Esophagus squamous epithelium (tissue), 5 donors: ENCODE measurements around the gene MESP1. TPM values are rescaled to one million over a fixed set of nuclear protein-coding genes. Genes with fewer than 3 reads are reported as not detected.
"Not testable (repeated sequence)": the region's sequence is repeated elsewhere in the genome, so short reads cannot be mapped to it uniquely, and the experiment has no call there.

Source experiments
- DNase-seq: peaks from one replicate; lab custom pipeline; 2025; lab: John Stamatoyannopoulos, UW
- H3K27ac ChIP-seq, 4 donors: fragments of 200-600 bp; sonication (generic); one replicate each; pipeline ENCODE4 v1.5.1; 2016 to 2019; ENCODE audit warnings: mild to moderate bottlenecking in 1 of 4
- H3K27me3 ChIP-seq, 4 donors: fragments of 200-600 bp; sonication (generic); 1 replicate in 3 of 4; 2 replicates in 1 of 4; pipeline versions ENCODE4 v1.5.1 to v1.6.0; 2017 to 2021; ENCODE audit warnings: antibody characterized with exemption in 1 of 4
- H3K36me3 ChIP-seq, 3 donors: fragments of 200-600 bp; sonication (generic); one replicate each; pipeline ENCODE4 v1.5.1; 2016 to 2019
- H3K4me1 ChIP-seq, 3 donors: fragments of 200-600 bp; sonication (generic); one replicate each; pipeline ENCODE4 v1.5.1; 2017 to 2019
- H3K4me3 ChIP-seq, 4 donors: fragments of 200-600 bp; sonication (generic); 1 replicate in 3 of 4; 2 replicates in 1 of 4; pipeline ENCODE4 v1.5.1; 2016 to 2019; ENCODE audit warnings: mild to moderate bottlenecking in 2 of 4, moderate library complexity in 1 of 4
- H3K9me3 ChIP-seq, 3 donors: fragments of 200-600 bp; sonication (generic); one replicate each; pipeline ENCODE4 v1.5.1; 2016 to 2019
- POLR2A ChIP-seq, 4 donors: fragments of 450-650 bp; IDR thresholded peaks; one replicate each; pipeline ENCODE4 v1.6.1; 2017; ENCODE audit warnings: antibody characterized with exemption in 4 of 4, mild to moderate bottlenecking in 4 of 4, moderate library complexity in 3 of 4
- WGBS, 2 donors: methylation state at CpG; one replicate each; pipeline ENCODE4 v1.1.5; 2018; 5-methylcytosine and 5-hydroxymethylcytosine counted together
- intact Hi-C: fragments of 100-400 bp; cut with DNase I; formaldehyde crosslinking; loops from one replicate; pipeline ENCODE4 v1.15.0; 2022
- total RNA-seq, 4 donors: library from RNA; depleted of rRNA; stranded (reverse); fragments of >200 nt; gene quantifications; one replicate each; pipeline ENCODE4 v1.1.0, GENCODE V29; 2016
- TF ChIP-seq, protein P1 (sequence below), 6 experiments: fragments of 450-650 bp in 4 of 6; fragments of 200-600 bp in 2 of 6; sonication (generic) in 2 of 6; IDR thresholded peaks; one replicate each; pipeline ENCODE4 v1.5.1; 2016 to 2019; ENCODE audit warnings: antibody characterized with exemption in 6 of 6, mild to moderate bottlenecking in 4 of 6, moderate library complexity in 4 of 6
- donor health status: DM: yes; HTN: yes; CAD: no.

MESP1 gene
- total RNA-seq, 4 donors from 2014 or later: 0.23 to 0.42 TPM; not detected in 2

DNA sequence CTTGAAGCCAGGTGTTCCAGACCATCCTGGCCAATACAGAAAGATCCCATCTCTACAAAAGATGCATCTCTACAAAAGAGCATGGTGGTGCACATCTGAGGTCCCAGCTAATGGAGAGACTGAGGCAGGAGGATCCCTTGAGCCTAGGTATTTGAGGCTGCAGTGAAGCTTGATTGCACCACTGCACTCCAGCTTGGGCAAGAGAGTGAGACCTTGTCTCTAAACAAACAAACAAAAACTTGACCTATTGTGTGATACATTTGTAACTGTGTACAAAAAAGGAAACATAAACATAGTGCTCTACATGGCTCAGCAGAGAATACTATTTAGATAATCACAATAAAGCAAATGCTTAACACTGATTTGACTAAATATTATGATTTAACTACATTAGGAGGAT is 44.9 kb upstream of the MESP1 start:
- Histone ChIP-seq H3K9me3 (no peaks in the 10 kb centered on the region), H3K36me3 (no peaks in the 10 kb centered on the region), H3K4me1 (peaks cover 0 to 11% (median 5%) of the 10 kb centered on the region in 3 donors), H3K4me3 (no peak overlapping the region), H3K27me3 (no peaks in the 10 kb centered on the region), H3K27ac (no peak overlapping the region)
- TF ChIP-seq POLR2A (IDR thresholded peaks at IDR 0.05): no peak
- TF ChIP-seq, protein P1, sequence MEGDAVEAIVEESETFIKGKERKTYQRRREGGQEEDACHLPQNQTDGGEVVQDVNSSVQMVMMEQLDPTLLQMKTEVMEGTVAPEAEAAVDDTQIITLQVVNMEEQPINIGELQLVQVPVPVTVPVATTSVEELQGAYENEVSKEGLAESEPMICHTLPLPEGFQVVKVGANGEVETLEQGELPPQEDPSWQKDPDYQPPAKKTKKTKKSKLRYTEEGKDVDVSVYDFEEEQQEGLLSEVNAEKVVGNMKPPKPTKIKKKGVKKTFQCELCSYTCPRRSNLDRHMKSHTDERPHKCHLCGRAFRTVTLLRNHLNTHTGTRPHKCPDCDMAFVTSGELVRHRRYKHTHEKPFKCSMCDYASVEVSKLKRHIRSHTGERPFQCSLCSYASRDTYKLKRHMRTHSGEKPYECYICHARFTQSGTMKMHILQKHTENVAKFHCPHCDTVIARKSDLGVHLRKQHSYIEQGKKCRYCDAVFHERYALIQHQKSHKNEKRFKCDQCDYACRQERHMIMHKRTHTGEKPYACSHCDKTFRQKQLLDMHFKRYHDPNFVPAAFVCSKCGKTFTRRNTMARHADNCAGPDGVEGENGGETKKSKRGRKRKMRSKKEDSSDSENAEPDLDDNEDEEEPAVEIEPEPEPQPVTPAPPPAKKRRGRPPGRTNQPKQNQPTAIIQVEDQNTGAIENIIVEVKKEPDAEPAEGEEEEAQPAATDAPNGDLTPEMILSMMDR (IDR thresholded peaks at IDR 0.05): no peak
- DNase-seq: no peak
- intact Hi-C loops: no loop called here

DNA sequence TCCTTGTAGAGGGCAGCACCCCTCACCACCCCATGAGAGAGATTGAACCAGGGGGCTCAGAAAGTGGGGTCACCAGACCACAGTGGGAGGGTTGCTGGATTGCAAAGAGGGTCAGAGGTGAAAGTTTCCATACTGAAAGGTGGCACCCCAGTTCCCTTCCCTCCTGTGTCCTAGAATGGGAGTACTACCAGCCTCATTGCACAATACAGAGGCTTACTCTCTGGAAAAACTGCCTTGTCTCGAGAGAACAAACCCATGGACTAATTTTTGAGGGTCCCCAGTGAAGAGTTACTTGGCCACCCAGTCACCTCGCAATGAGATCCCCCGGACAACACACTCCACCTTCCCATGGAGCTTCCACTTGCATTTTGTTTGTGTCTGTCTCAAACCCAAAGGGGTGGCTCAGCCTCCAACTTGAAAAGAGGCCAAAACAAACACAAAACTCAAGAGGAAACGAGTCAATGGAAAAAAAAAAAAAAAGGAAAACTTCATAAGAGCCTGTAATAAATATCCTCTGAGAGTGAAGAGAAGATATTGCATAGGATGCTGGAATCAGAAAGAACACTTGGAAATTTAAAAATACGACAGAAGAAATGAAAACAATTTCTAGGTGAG is 43.7 kb upstream of the MESP1 start:
- H3K27me3 ChIP-seq: no peaks in the 10 kb centered on the region
- H3K4me1 ChIP-seq: peaks cover 0 to 11% (median 5%) of the 10 kb centered on the region in 3 donors
- TF ChIP-seq POLR2A (IDR thresholded peaks at IDR 0.05): no peak
- TF ChIP-seq, protein P1 (IDR thresholded peaks at IDR 0.05): no peak
- H3K27ac ChIP-seq: no peak overlapping the region
- WGBS, 2 donors: 12 to 16% methylated on average over 2 to 4 of the region's 5 CpGs
- H3K36me3 ChIP-seq: no peaks in the 10 kb centered on the region
- no peak for DNase-seq
- no peak overlapping the region for H3K4me3 ChIP-seq
- intact Hi-C loops: no loop called here
- no peaks in the 10 kb centered on the region for H3K9me3 ChIP-seq

DNA sequence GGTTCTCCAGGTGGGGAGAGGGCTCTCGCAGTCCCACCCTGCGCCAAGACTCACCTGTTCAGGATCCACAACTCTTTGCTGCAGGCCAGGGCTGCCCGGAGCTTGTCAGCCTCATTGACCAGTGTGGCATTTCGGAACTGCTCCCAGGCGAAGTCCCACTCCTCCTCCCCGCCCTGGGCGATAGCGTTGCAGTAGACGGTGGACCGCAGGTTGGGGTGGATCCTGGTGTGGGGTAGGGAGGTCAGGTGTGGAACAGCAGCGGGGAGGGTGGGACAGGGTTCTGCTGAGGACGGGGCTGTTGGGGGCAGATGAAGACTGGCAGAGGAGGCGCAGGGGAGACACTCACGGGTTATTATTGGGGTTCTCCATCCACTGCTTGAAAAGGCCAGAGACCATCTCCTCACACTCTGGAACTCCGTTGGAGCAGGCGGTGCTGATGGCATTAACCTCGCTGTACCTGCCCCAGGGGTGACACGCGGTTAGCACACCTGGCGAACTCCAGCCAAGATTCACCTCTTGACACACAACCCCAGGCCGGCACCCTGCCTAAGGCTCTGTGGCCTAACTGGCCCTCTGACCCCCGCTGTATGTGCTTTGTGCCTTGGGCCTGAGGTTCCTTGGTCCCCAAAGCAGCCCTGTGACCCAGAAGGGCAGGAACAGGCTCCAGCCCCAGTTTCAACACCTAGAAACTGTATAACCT is 41.2 kb upstream of the MESP1 start:
- TF ChIP-seq, protein P1 (IDR thresholded peaks at IDR 0.05): no peak
- no peak for TF ChIP-seq POLR2A (IDR thresholded peaks at IDR 0.05)
- DNase-seq: no peak
- H3K4me1 ChIP-seq: peaks cover 0 to 11% (median 5%) of the 10 kb centered on the region in 3 donors
- H3K27me3 ChIP-seq: no peaks in the 10 kb centered on the region
- H3K27ac ChIP-seq: no peak overlapping the region
- peaks cover 0 to 12% (median 0%) of the 10 kb centered on the region in 3 donors for H3K9me3 ChIP-seq
- WGBS, 2 donors: 86 to 95% methylated on average over 10 to 21 of the region's 22 CpGs
- peaks cover 0 to 7% (median 0%) of the 10 kb centered on the region in 3 donors for H3K36me3 ChIP-seq
- intact Hi-C loops: no loop called here
- no peak overlapping the region for H3K4me3 ChIP-seq

DNA sequence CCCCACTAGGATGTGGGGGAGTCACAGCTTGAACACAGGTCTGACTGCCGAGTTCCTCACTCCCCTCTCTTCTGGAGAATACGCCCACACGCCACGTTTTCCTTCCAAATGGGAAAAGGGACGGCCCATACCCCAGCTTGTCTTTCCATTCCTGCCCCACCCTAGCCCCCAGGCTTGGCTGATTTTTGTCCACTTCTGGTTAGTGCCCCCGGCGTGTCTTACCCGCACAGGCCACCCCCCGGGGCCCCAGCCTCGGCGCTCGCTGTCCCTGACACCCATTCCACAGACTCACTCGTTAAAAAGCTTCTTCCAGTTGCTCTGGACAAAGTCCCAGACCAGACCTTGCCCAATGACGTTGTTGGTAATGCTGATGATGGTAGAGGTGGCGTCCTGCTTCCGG is 39.6 kb upstream of the MESP1 start:
- H3K36me3 ChIP-seq: peaks cover 0 to 7% (median 0%) of the 10 kb centered on the region in 3 donors
- H3K27me3 ChIP-seq: no peaks in the 10 kb centered on the region
- no peak overlapping the region for H3K27ac ChIP-seq
- H3K9me3 ChIP-seq: peaks cover 0 to 12% (median 0%) of the 10 kb centered on the region in 3 donors
- H3K4me3 ChIP-seq: no peak overlapping the region
- 81 to 83% methylated on average over 3 to 15 of the region's 16 CpGs for WGBS, 2 donors
- TF ChIP-seq, protein P1 (IDR thresholded peaks at IDR 0.05): no peak
- TF ChIP-seq POLR2A (IDR thresholded peaks at IDR 0.05): no peak
- DNase-seq: no peak
- intact Hi-C loops: no loop called here
- peaks cover 0 to 13% (median 5%) of the 10 kb centered on the region in 3 donors for H3K4me1 ChIP-seq

DNA sequence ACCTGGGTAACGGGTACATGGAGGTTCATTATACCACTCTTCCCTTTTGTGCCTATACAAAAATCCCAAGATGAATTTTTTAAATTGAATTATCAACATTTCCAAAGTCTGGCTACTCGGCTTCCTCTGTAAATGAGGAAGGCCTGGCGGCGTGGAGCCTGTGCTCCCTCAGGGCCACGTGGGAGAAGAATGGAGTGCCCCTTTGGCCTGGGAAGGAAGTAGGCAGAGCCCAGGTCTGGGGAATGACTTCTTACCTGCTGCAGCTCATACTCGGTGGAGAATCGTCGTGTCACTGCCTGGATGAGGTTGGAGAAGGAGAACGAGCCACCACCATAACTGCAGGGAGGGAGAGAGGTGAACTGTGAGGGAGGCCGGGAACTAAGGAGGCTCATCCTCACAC is 39.2 kb upstream of the MESP1 start:
- intact Hi-C loops: no loop called here
- H3K36me3 ChIP-seq: peaks cover 0 to 7% (median 0%) of the 10 kb centered on the region in 3 donors
- no peaks in the 10 kb centered on the region for H3K27me3 ChIP-seq
- H3K27ac ChIP-seq: no peak overlapping the region
- no peak for DNase-seq
- WGBS, 2 donors: 82 to 89% methylated on average over 10 of the region's 10 CpGs
- H3K4me3 ChIP-seq: no peak overlapping the region
- TF ChIP-seq, protein P1 (IDR thresholded peaks at IDR 0.05): no peak
- TF ChIP-seq POLR2A (IDR thresholded peaks at IDR 0.05): no peak
- peaks cover 0 to 12% (median 0%) of the 10 kb centered on the region in 3 donors for H3K9me3 ChIP-seq
- H3K4me1 ChIP-seq: peaks cover 0 to 16% (median 5%) of the 10 kb centered on the region in 3 donors

DNA sequence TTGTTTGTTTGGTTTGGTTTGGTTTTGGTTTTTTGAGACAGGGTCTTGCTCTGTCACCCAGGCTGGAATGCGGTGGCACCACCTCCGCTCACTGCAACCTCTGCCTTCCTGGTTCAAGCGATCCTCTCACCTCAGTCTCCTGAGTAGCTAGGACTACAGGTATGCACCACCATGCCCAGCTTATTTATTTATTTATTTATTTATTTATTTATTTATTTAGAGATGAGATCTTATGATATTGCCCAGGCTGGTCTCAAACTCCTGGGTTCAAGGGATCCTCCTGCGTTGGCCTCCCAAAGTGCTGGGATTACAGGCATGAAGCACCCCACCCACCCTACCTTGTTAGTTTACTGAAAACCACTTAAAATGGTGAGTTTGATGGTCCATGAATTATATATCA is 37.5 kb upstream of the MESP1 start:
- H3K27me3 ChIP-seq, H3K36me3 ChIP-seq, H3K4me3 ChIP-seq, DNase-seq, H3K27ac ChIP-seq, intact Hi-C loops: not testable (repeated sequence)
- WGBS, 2 donors: 93 to 96% methylated on average over 4 of the region's 4 CpGs
- Histone ChIP-seq H3K9me3 (peaks cover 0 to 12% (median 0%) of the 10 kb centered on the region in 3 donors), H3K4me1 (peaks cover 0 to 23% (median 4%) of the 10 kb centered on the region in 3 donors)
